ENCODE data around the gene ZFP92. TPM values are rescaled to one million over a fixed set of nuclear protein-coding genes. Genes with fewer than 3 reads are reported as not detected.
A peak's percentile ranks its signal among the peaks of the same experiment; 100 is the strongest.
"Not testable (repeated sequence)": the region's sequence is repeated elsewhere in the genome, so short reads cannot be mapped to it uniquely, and the experiment has no call there.

The ZFP92 gene
- total RNA-seq, 1 experiment from 2014 or later = 0.16 TPM

GRCh38 chrX:153381684-153382532 is 29.4 kb upstream of the ZFP92 start:
- TF ChIP-seq CTCF (IDR thresholded peaks at IDR 0.05; ENCODE audit: insufficient read depth in 1 of 2, low read depth in 1 of 2, low read length in 1 of 2, severe bottlenecking in 1 of 2, unreplicated experiment in 1 of 2) = no peak
- peaks cover 7% of the 10 kb centered on the region for H3K27me3 Mint-ChIP-seq (ENCODE audit: insufficient read depth, unreplicated experiment)
- H3K4me3 ChIP-seq (ENCODE audit: low read depth, low read length) = no peak overlapping the region
- no peaks in the 10 kb centered on the region for H3K27me3 ChIP-seq (replicated peaks; ENCODE audit: control insufficient read depth, insufficient read depth, low read length)
- no peaks in the 10 kb centered on the region for H3K36me3 ChIP-seq (ENCODE audit: control insufficient read depth, insufficient read depth, low read length)
- H3K9me3 Mint-ChIP-seq (ENCODE audit: unreplicated experiment) = no peaks in the 10 kb centered on the region
- intact Hi-C loops (cut with micrococcal nuclease; ENCODE audit: unreplicated experiment) = no loop called here
- no peaks in the 10 kb centered on the region for H3K4me1 ChIP-seq
- H3K9me3 ChIP-seq = no peaks in the 10 kb centered on the region
- no peak overlapping the region for H3K27ac Mint-ChIP-seq (ENCODE audit: unreplicated experiment)
- POLR2A ChIA-PET = no interaction called here
- no peaks in the 10 kb centered on the region for H3K36me3 Mint-ChIP-seq (ENCODE audit: insufficient read depth, unreplicated experiment)
- DNase-seq = peak; percentile 10 to 37
- no peaks in the 10 kb centered on the region for H3K4me1 Mint-ChIP-seq (ENCODE audit: low read depth, unreplicated experiment)
- no TSS peak for BruUV-seq (replicated peaks)
- no peak overlapping the region for H3K4me3 Mint-ChIP-seq (ENCODE audit: unreplicated experiment)
- CTCF ChIA-PET = no interaction called here

- no peaks in the 10 kb centered on the region for H3K4me1 ChIP-seq
- intact Hi-C loops (cut with micrococcal nuclease; ENCODE audit: unreplicated experiment) = no loop called here
- H3K4me3 ChIP-seq (ENCODE audit: low read depth, low read length) = no peak overlapping the region
- Mint-ChIP-seq H3K27me3 (ENCODE audit: insufficient read depth, unreplicated experiment) (peaks cover 7% of the 10 kb centered on the region), H3K9me3 (ENCODE audit: unreplicated experiment) (no peaks in the 10 kb centered on the region), H3K27ac (ENCODE audit: unreplicated experiment) (no peak overlapping the region), H3K4me3 (ENCODE audit: unreplicated experiment) (no peak overlapping the region), H3K36me3 (ENCODE audit: insufficient read depth, unreplicated experiment) (no peaks in the 10 kb centered on the region), H3K4me1 (ENCODE audit: low read depth, unreplicated experiment) (no peaks in the 10 kb centered on the region)
- H3K36me3 ChIP-seq (ENCODE audit: control insufficient read depth, insufficient read depth, low read length) = no peaks in the 10 kb centered on the region
- H3K27me3 ChIP-seq (replicated peaks; ENCODE audit: control insufficient read depth, insufficient read depth, low read length) = no peaks in the 10 kb centered on the region
- no peak for DNase-seq
- no TSS peak for BruUV-seq (replicated peaks)
- ChIA-PET POLR2A (no interaction called here), CTCF (no interaction called here)
- no peaks in the 10 kb centered on the region for H3K9me3 ChIP-seq
- TF ChIP-seq CTCF (IDR thresholded peaks at IDR 0.05; ENCODE audit: insufficient read depth in 1 of 2, low read depth in 1 of 2, low read length in 1 of 2, severe bottlenecking in 1 of 2, unreplicated experiment in 1 of 2) = no peak
Observed at GRCh38 chrX:153382563-153383482, 28.4 kb upstream of the ZFP92 start.

- H3K27me3 Mint-ChIP-seq (ENCODE audit: insufficient read depth, unreplicated experiment) = peaks cover 7% of the 10 kb centered on the region
- H3K4me3 Mint-ChIP-seq (ENCODE audit: unreplicated experiment) = no peak overlapping the region
- Histone ChIP-seq H3K36me3 (ENCODE audit: control insufficient read depth, insufficient read depth, low read length) (no peaks in the 10 kb centered on the region), H3K4me3 (ENCODE audit: low read depth, low read length) (no peak overlapping the region), H3K9me3 (no peaks in the 10 kb centered on the region), H3K4me1 (no peaks in the 10 kb centered on the region), H3K27me3 (replicated peaks; ENCODE audit: control insufficient read depth, insufficient read depth, low read length) (no peaks in the 10 kb centered on the region)
- H3K36me3 Mint-ChIP-seq (ENCODE audit: insufficient read depth, unreplicated experiment) = no peaks in the 10 kb centered on the region
- no peaks in the 10 kb centered on the region for H3K4me1 Mint-ChIP-seq (ENCODE audit: low read depth, unreplicated experiment)
- BruUV-seq (replicated peaks) = no TSS peak
- ChIA-PET POLR2A (no interaction called here), CTCF (no interaction called here)
- TF ChIP-seq CTCF (IDR thresholded peaks at IDR 0.05; ENCODE audit: insufficient read depth in 1 of 2, low read depth in 1 of 2, low read length in 1 of 2, severe bottlenecking in 1 of 2, unreplicated experiment in 1 of 2) = no peak
- DNase-seq = no peak
- H3K9me3 Mint-ChIP-seq (ENCODE audit: unreplicated experiment) = no peaks in the 10 kb centered on the region
- no peak overlapping the region for H3K27ac Mint-ChIP-seq (ENCODE audit: unreplicated experiment)
- intact Hi-C loops (cut with micrococcal nuclease; ENCODE audit: unreplicated experiment) = no loop called here
Observed at GRCh38 chrX:153384390-153384789, 26.9 kb upstream of the ZFP92 start.

DNA sequence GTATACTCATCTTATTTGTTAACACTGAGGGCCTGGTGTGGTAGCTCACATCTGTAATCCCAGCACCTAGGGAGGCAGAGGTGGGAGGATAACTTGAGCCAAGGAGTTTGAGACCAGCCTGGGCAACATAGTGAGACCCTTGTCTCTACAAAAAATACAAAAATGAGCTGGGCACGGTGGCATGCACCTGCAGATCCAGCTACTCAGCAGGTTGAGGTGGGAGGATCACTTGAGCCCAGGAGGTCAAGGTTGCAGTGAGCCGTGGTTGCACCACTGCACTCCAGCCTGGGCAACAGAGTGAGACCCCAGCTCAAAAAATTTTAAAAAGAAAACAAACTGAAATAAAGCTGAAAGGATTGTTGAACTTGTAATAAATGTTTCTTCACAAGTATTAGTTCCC is 26.3 kb upstream of the ZFP92 start:
- POLR2A ChIA-PET; H3K4me1 Mint-ChIP-seq (ENCODE audit: low read depth, unreplicated experiment); H3K27me3 Mint-ChIP-seq (ENCODE audit: insufficient read depth, unreplicated experiment); H3K9me3 ChIP-seq; H3K36me3 Mint-ChIP-seq (ENCODE audit: insufficient read depth, unreplicated experiment); CTCF ChIA-PET; DNase-seq; H3K36me3 ChIP-seq (ENCODE audit: control insufficient read depth, insufficient read depth, low read length); H3K27ac Mint-ChIP-seq (ENCODE audit: unreplicated experiment); H3K4me1 ChIP-seq; BruUV-seq (replicated peaks); H3K4me3 ChIP-seq (ENCODE audit: low read depth, low read length); H3K4me3 Mint-ChIP-seq (ENCODE audit: unreplicated experiment); H3K27me3 ChIP-seq (replicated peaks; ENCODE audit: control insufficient read depth, insufficient read depth, low read length); H3K9me3 Mint-ChIP-seq (ENCODE audit: unreplicated experiment); intact Hi-C loops (cut with micrococcal nuclease; ENCODE audit: unreplicated experiment): not testable (repeated sequence)

Data from Caco-2 (cell line).